MM.1S (cell line): ENCODE measurements around the gene RNF217.

ENCODE experiments used
- CTCF ChIP-seq: fragments of 300-600 bp; sonication (generic); IDR thresholded peaks from 2 replicates; pipeline ENCODE4 v1.5.1; 2016; ENCODE audit warnings: antibody characterized with exemption, low read length, mixed read lengths
- EZH2 ChIP-seq: fragments of 300-600 bp; sonication (generic); optimal IDR thresholded peaks from 2 replicates; pipeline ENCODE3; 2017; ENCODE audit warnings: low read depth, mild to moderate bottlenecking, antibody characterized with exemption, low read length, mixed read lengths
- EZH2phosphoT487 ChIP-seq: fragments of 300-600 bp; sonication (generic); IDR thresholded peaks from 2 replicates; pipeline ENCODE4 v1.6.1; 2018; ENCODE audit warnings: antibody characterized with exemption, low read length

GRCh38 chr6:124970763-124971162, 8.5 kb downstream of the RNF217 start:
- TF ChIP-seq CTCF (no peak), EZH2 (no peak), EZH2phosphoT487 (no peak)
